Loucy (cell line): ENCODE results near the gene ZDHHC8.

Source experiments
- H2AFZ ChIP-seq: fragments of 200-600 bp; sonication (generic); 2 replicates; pipeline ENCODE4 v1.6.0; 2016; ENCODE audit warnings: antibody characterized with exemption, mild to moderate bottlenecking, low read length, moderate library complexity
- H3F3A ChIP-seq: fragments of 200-600 bp; 2 replicates; pipeline ENCODE4 v1.6.0; 2016; ENCODE audit warnings: antibody characterized with exemption, low read depth, mild to moderate bottlenecking
- H3K27me3 ChIP-seq: fragments of 200-600 bp; sonication (generic); 2 replicates; pipeline ENCODE4 v1.6.1; 2014; ENCODE audit warnings: low read length, mild to moderate bottlenecking; ENCODE audit not compliant: insufficient read depth, poor library complexity, severe bottlenecking
- H3K36me3 ChIP-seq: fragments of 200-600 bp; sonication (generic); 2 replicates; pipeline ENCODE4 v1.6.1; 2016; ENCODE audit warnings: low read length; ENCODE audit not compliant: insufficient read depth
- H3K4me1 ChIP-seq: fragments of 200-600 bp; sonication (generic); 2 replicates; pipeline ENCODE4 v1.5.1; 2014; ENCODE audit warnings: low read length, mild to moderate bottlenecking; ENCODE audit not compliant: insufficient read depth, poor library complexity, severe bottlenecking
- H3K4me2 ChIP-seq: fragments of 200-600 bp; sonication (generic); 2 replicates; pipeline ENCODE4 v1.6.0; 2014; ENCODE audit warnings: antibody characterized with exemption, low read length, low read depth, mild to moderate bottlenecking; ENCODE audit not compliant: poor library complexity, severe bottlenecking
- H3K4me3 ChIP-seq: fragments of 200-600 bp; sonication (generic); 2 replicates; pipeline ENCODE4 v1.5.1; 2014; ENCODE audit warnings: low read length, mild to moderate bottlenecking, mixed read lengths; ENCODE audit not compliant: poor library complexity, severe bottlenecking
- H3K79me2 ChIP-seq: fragments of 200-600 bp; sonication (generic); 2 replicates; pipeline ENCODE4 v1.6.1; 2014; ENCODE audit warnings: low read length; ENCODE audit not compliant: insufficient read depth
- H3K9ac ChIP-seq: fragments of 200-600 bp; sonication (generic); 2 replicates; pipeline ENCODE4 v1.6.0; 2014; ENCODE audit warnings: mild to moderate bottlenecking, low read depth, low read length, moderate library complexity; ENCODE audit not compliant: poor library complexity, severe bottlenecking
- H3K9me2 ChIP-seq: fragments of 200-600 bp; sonication (generic); replicated peaks from 2 replicates; pipeline ENCODE4 v1.6.1; 2016; ENCODE audit warnings: low read depth, low read length, mixed read lengths
- H3K9me3 ChIP-seq: fragments of 200-600 bp; sonication (generic); 2 replicates; pipeline ENCODE4 v1.6.1; 2014; ENCODE audit warnings: mild to moderate bottlenecking, antibody characterized with exemption, low read length, low read depth; ENCODE audit not compliant: insufficient read depth
- H4K20me1 ChIP-seq: fragments of 200-600 bp; sonication (generic); 2 replicates; pipeline ENCODE4 v1.6.0; 2014; ENCODE audit warnings: antibody characterized with exemption, low read length, mild to moderate bottlenecking; ENCODE audit not compliant: insufficient read depth, poor library complexity, severe bottlenecking
- EZH2phosphoT487 ChIP-seq: fragments of 200-600 bp; IDR thresholded peaks from 2 replicates; pipeline ENCODE4 v1.6.1; 2018; ENCODE audit warnings: antibody characterized with exemption, mild to moderate bottlenecking, moderate library complexity, borderline replicate concordance
- TF ChIP-seq, protein P1 (sequence below): fragments of 200-600 bp; sonication (generic); conservative IDR thresholded peaks from 2 replicates; pipeline ENCODE4 v1.5.1; 2014; ENCODE audit warnings: mild to moderate bottlenecking, antibody characterized with exemption, low read length

ZDHHC8 gene

GRCh38 chr22:20175597-20175900, 43.9 kb downstream of the ZDHHC8 start:
- H3K9ac ChIP-seq, result no peak overlapping the region
- no peak overlapping the region for H3K4me3 ChIP-seq
- H3K79me2 ChIP-seq, result no peaks in the 10 kb centered on the region
- no peaks in the 10 kb centered on the region for H3K9me2 ChIP-seq
- H2AFZ ChIP-seq, result no peak overlapping the region
- H4K20me1 ChIP-seq, result no peaks in the 10 kb centered on the region
- no peak overlapping the region for H3K4me2 ChIP-seq
- no peak for TF ChIP-seq EZH2phosphoT487
- TF ChIP-seq, protein P1, sequence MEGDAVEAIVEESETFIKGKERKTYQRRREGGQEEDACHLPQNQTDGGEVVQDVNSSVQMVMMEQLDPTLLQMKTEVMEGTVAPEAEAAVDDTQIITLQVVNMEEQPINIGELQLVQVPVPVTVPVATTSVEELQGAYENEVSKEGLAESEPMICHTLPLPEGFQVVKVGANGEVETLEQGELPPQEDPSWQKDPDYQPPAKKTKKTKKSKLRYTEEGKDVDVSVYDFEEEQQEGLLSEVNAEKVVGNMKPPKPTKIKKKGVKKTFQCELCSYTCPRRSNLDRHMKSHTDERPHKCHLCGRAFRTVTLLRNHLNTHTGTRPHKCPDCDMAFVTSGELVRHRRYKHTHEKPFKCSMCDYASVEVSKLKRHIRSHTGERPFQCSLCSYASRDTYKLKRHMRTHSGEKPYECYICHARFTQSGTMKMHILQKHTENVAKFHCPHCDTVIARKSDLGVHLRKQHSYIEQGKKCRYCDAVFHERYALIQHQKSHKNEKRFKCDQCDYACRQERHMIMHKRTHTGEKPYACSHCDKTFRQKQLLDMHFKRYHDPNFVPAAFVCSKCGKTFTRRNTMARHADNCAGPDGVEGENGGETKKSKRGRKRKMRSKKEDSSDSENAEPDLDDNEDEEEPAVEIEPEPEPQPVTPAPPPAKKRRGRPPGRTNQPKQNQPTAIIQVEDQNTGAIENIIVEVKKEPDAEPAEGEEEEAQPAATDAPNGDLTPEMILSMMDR, result peak; percentile 35; the same call in 1 of the 2 replicates
- H3F3A ChIP-seq, result no peaks in the 10 kb centered on the region
- no peaks in the 10 kb centered on the region for H3K9me3 ChIP-seq
- H3K36me3 ChIP-seq, result no peaks in the 10 kb centered on the region
- H3K4me1 ChIP-seq, result peaks cover 6% of the 10 kb centered on the region
- no peaks in the 10 kb centered on the region for H3K27me3 ChIP-seq

- H3F3A ChIP-seq, result no peaks in the 10 kb centered on the region
- H3K4me1 ChIP-seq, result peaks cover 6% of the 10 kb centered on the region
- H3K4me3 ChIP-seq, result no peak overlapping the region
- no peaks in the 10 kb centered on the region for H3K9me2 ChIP-seq
- H2AFZ ChIP-seq, result no peak overlapping the region
- TF ChIP-seq EZH2phosphoT487, result no peak
- TF ChIP-seq, protein P1, result no peak
- no peaks in the 10 kb centered on the region for H3K27me3 ChIP-seq
- no peak overlapping the region for H3K9ac ChIP-seq
- H3K9me3 ChIP-seq, result no peaks in the 10 kb centered on the region
- H3K4me2 ChIP-seq, result no peak overlapping the region
- no peaks in the 10 kb centered on the region for H3K79me2 ChIP-seq
- H4K20me1 ChIP-seq, result no peaks in the 10 kb centered on the region
- no peaks in the 10 kb centered on the region for H3K36me3 ChIP-seq
These were observed 44.9 kb downstream of the ZDHHC8 start for GRCh38 chr22:20176421-20177085.

GRCh38 chr22:20177217-20177911, 45.8 kb downstream of the ZDHHC8 start:
- no peaks in the 10 kb centered on the region for H3K27me3 ChIP-seq
- TF ChIP-seq, protein P1, result no peak
- TF ChIP-seq EZH2phosphoT487, result no peak

More at GRCh38 chr22:20177217-20177911, 45.8 kb downstream of the ZDHHC8 start:
- H3K4me3 ChIP-seq, result no peak overlapping the region
- H3K4me1 ChIP-seq, result peaks cover 6% of the 10 kb centered on the region
- no peaks in the 10 kb centered on the region for H3K9me2 ChIP-seq
- no peak overlapping the region for H2AFZ ChIP-seq
- H4K20me1 ChIP-seq, result no peaks in the 10 kb centered on the region
- H3K9ac ChIP-seq, result no peak overlapping the region
- no peaks in the 10 kb centered on the region for H3K79me2 ChIP-seq
- H3K4me2 ChIP-seq, result no peak overlapping the region
- H3K9me3 ChIP-seq, result no peaks in the 10 kb centered on the region
- no peaks in the 10 kb centered on the region for H3K36me3 ChIP-seq
- H3F3A ChIP-seq, result no peaks in the 10 kb centered on the region
